Stimulated activated CD4-positive, alpha-beta T cell treated with anti-CD3 and anti-CD28 coated beads, Interleukin-4, amount 100 ng/mL, for 4 hours (primary cell): ENCODE results near the gene TRPC4AP.

Experiments used
- DNase-seq, 2 experiments: peaks; one replicate each; pipeline ENCODE4 v3.0.0-alpha.2; 2020

Gene TRPC4AP

DNA sequence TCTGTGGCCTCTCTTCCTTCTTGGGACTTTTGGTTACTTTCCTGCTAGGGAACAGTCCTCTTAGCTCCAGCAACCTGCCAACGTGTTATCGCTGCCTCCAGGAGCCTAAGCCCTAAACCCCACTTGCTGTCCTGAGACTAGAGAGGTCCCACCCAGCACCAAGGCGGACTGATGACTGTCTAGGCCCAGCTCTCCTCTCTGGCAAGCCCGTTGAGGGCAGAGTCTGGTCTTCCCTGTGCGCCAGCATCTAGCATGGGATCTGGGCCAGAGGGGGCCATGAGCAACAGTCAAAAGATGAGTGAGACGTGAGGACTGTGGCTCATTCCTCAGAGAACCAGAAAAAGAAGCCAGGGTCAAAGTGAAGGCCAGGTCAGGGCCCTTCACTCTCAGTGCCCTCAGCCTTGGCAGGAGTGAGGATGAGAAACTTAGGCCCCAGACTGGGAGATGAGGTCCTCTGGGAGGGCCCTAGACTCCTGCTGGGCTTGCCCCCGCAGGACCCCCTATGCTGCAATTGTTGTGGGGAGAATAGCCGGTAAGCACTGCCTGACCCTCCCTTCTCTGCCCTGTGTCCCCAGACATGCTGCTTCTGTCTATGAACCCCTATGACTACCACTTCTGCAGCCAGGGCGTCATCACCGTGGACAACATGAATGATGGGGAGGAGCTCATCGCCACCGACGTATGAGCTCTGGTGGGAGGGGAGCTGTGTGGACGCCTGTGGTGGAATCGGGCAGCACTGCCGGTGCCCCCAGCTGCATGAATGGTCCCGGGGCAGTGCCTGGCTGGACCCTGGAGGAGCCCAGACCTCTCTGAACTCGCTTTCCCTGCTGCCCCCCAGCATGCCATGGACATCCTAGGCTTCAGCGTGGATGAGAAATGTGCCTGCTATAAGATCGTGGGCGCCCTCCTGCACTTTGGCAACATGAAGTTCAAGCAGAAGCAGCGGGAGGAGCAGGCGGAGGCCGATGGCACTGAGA lies 106.0 kb downstream of the TRPC4AP start:
- no peak for DNase-seq

DNA sequence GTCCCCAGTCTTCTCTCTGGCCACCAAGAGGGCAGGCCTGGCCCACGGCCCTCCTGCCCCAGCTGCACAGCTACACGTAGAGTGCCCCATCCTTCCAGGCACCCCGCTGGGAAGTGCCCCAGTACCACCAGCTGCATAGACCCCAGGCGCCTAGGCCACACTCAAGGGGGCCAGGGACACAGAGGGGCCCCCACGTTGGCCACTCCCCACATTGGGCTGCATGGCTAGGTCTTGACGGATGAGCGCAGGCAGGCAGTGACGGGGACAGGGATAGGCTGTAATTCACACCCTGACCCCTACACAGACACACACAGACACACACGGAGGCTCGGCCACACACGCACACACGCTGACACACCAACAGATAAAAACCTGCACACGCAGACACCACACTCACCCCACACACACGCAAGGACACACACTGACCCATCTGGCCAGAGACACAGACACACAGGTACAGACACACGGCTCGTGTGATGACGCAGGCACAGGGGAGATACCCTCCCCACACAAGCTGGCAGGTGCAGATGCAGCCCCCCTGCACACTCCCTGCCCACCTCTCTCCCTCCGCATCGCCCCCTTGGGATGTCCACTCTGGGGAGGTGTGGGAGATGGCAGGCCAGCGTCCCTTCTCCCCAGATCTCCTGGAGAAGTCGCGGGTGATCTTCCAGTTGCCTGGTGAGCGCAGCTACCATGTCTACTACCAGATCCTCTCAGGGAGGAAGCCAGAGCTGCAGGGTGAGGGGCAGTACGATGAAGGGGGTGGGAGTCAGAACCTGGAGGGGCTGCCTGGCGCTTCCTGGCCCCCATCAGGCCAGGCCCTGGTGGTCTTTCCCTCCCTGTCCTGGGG lies 106.9 kb downstream of the TRPC4AP start:
- no peak for DNase-seq

DNA sequence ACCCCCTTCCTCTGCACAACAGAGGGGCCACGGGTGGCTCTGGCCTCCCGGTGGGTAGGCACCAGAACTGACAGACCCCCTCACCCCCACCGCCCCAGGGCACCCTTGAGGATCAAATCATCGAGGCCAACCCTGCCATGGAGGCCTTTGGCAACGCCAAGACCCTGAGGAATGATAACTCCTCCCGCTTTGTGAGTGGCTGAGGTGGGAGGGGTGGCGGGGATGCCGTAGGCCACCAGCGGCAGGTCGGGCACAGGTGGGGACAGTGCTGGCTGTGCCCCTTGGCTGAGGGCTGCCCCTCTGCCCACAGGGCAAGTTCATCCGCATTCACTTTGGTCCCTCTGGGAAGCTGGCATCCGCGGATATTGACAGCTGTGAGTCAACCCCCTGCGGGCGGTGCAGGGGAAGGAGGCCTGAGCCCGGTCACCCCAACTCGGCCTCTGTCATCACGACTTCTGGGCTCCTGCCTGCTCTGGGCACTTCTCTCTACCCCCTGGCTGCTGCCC lies 107.8 kb downstream of the TRPC4AP start:
- no peak for DNase-seq

DNA sequence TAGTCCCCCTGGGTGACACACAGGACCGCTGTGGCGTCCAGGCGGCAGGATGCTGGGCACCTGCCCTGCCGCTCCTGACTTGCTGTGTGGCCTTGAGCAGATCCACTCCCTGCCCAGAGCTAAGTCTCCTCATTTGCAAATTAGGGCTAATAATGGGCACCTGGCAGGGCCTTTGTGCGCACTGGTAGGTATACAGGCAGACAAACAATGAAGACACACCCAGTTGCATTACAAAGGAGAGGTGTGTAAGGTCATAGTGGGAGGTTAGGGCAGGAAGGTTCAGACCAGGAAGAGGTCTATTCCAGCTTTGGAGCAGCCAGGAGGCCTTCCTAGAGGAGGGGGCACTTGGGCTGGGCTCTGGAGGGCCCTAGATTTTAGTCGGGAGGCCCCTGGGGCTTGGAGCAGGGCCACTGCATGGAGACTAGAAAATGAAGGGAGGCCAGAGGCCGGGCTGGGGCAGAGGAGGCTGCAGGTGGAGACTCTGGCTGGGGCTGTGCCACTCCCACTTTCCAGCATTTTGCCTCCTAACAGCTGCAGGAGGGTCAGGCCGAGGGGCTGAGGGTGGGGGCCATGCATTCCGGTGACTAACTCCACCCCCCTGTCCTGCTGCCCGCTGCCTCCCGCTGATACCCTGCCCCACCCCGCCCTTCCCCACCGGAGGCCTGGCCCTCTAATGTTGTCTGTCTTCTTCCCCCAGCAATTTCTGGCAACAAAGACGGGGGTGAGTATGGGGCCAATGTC lies 108.4 kb downstream of the TRPC4AP start:
- no peak for DNase-seq

DNA sequence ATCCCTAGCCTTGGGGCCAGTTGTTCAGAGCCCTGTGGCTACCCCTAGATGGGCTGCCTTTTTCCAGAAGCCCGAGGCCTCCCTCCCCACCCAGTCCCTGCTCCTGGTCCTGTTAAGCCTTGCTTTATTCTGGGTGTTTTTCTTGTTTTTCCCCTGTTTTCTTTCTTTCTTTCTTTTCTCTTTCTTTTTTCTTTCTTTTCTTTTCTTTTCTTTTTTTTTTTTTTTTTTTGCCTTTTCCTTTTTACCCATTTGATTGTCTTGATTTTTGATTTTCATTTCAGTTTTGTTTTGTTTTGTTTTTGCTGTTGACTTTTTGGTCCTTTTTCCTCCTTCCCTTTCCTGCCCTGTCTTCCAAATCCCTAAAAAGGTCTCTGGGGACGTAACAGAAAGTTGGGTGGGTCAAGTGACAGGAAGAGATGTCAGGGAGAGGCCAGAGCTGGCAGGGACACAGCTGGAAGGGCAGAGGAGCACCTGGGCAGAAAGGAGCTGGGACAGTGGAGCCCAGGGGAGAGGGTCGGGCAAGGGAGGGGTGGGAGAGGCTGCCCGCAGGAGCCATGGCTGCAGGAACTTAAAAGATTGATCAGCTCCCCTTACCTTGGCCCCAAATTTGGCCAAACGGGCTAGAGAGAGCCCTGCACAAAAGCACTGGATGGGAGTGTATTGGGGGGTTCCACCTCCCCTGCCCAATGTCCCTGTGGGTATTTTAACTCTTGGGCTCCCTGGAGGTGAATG lies 109.4 kb downstream of the TRPC4AP start:
- no peak for DNase-seq

- DNase-seq = no peak
These were observed 110.1 kb downstream of the TRPC4AP start for GRCh38 chr20:34982270-34983088.

- DNase-seq = no peak
These were observed 111.9 kb downstream of the TRPC4AP start for GRCh38 chr20:34980543-34981233.

DNA sequence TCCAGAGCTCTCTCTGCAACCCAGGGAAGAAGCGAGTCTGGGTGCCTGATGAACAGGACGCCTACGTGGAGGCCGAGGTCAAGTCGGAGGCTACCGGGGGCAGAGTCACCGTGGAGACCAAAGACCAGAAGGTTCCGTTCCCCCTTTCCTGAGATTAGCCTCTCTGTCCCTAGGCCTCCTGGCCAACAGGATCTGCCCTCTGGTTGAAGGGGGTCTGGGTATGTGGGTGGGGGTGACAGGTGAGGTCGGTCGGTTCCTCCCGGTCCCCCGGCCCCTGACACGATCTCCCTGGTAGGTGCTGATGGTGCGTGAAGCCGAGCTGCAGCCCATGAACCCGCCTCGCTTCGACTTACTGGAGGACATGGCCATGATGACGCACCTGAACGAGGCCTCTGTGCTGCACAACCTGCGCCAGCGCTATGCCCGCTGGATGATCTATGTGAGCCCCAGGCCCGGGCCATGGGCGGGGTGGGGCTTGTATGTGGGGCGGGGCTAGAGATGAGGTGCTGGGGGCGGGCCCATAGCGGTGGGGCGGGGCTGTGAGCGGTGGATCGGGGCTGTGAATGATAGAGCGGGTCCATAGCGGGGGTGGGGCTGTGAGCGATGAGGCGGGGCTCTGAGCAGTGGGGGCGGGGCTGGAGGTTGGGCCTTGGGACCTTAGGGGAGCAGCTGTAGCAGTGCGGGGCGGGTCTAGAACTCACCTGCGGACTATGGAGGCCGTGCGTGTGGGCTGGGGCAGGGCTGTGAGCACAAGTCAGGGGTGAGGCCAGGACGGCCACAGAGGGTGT lies 113.0 kb downstream of the TRPC4AP start:
- no peak for DNase-seq

GRCh38 chr20:34978092-34978744 lies 114.4 kb downstream of the TRPC4AP start:
- DNase-seq = no peak

- DNase-seq = no peak
These were observed 115.1 kb downstream of the TRPC4AP start for GRCh38 chr20:34977365-34978091.

DNA sequence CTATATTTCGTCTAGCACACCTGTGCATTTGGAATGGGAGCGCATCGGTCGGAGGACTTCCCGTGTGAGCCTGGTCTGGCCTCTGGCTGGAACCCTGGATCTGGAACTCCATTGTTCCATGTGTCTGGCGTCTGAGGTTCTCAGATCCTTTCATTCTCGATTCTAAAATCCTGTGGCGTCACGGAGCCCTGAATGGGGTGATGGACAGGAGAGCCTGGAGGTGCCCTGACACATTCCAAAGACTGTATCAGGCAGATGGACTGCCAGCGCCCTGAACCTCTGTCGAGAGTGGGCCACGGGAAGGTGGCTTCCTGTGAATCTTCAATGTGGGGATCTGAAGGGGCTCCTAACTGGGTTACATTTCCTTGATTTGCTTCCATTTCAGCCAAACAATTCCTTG lies 116.3 kb downstream of the TRPC4AP start:
- no peak for DNase-seq

DNA sequence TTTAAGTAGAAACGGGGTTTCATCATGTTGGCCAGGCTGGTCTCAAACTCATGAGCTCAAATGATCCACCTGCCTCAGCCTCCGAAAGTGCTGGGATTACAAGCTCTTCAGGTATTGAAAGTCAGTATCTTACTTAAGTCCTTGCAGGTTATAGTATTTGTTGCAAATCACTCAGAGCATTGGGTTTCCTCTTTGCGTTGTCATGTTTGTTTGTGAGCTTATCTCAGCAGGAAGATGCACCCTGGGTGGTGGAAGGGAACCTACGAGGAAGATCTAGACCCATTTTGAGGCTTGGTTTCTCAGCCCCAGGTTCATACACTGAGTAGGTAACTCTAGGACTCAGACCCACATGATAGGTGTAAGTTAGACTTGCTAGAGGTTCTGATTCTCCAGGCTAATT lies 118.4 kb downstream of the TRPC4AP start:
- no peak for DNase-seq

GRCh38 chr20:34971561-34972235 lies 120.9 kb downstream of the TRPC4AP start:
- no peak for DNase-seq

- no peak for DNase-seq
These were observed 121.6 kb downstream of the TRPC4AP start for GRCh38 chr20:34970846-34971560.

GRCh38 chr20:34970193-34970840 lies 122.3 kb downstream of the TRPC4AP start:
- DNase-seq = no peak

- DNase-seq = no peak
These were observed 124.4 kb downstream of the TRPC4AP start for GRCh38 chr20:34968042-34968775.
